GM10266 (cell line): Measurements from ENCODE around the gene MAPK8IP1.
A peak's percentile ranks its signal among the peaks of the same experiment; 100 is the strongest.

ENCODE experiments used
- DNase-seq: peaks from one replicate; pipeline ENCODE4 v3.0.0; 2012; ENCODE audit errors: extremely low spot score
- TF ChIP-seq, protein P1 (sequence below): IDR thresholded peaks from 2 replicates; pipeline ENCODE4 v1.5.1; 2012; ENCODE audit warnings: mild to moderate bottlenecking, low read depth; ENCODE audit not compliant: control insufficient read depth, insufficient read depth; ENCODE audit errors: missing control alignments

MAPK8IP1 gene

DNA sequence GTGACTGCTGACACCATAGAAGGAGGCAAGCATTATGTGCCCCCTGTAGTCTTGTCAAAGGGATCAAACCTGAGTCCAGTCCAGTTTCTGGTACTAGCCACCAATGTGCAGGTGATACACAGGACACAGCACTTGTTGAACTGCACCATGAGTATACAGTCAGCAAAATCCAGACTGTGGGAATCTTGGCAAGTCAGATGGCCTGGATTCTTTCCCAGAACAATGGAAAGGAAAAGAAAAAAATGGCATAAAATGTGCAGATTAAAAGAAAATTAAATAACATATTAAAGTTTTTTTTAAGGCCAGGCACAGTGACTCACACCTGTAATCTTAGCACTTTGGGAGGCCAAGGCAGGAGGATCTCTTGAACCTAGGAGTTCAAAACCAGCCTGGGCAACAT lies 21.4 kb upstream of the MAPK8IP1 start:
- TF ChIP-seq, protein P1, sequence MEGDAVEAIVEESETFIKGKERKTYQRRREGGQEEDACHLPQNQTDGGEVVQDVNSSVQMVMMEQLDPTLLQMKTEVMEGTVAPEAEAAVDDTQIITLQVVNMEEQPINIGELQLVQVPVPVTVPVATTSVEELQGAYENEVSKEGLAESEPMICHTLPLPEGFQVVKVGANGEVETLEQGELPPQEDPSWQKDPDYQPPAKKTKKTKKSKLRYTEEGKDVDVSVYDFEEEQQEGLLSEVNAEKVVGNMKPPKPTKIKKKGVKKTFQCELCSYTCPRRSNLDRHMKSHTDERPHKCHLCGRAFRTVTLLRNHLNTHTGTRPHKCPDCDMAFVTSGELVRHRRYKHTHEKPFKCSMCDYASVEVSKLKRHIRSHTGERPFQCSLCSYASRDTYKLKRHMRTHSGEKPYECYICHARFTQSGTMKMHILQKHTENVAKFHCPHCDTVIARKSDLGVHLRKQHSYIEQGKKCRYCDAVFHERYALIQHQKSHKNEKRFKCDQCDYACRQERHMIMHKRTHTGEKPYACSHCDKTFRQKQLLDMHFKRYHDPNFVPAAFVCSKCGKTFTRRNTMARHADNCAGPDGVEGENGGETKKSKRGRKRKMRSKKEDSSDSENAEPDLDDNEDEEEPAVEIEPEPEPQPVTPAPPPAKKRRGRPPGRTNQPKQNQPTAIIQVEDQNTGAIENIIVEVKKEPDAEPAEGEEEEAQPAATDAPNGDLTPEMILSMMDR, result no peak
- no peak for DNase-seq

DNA sequence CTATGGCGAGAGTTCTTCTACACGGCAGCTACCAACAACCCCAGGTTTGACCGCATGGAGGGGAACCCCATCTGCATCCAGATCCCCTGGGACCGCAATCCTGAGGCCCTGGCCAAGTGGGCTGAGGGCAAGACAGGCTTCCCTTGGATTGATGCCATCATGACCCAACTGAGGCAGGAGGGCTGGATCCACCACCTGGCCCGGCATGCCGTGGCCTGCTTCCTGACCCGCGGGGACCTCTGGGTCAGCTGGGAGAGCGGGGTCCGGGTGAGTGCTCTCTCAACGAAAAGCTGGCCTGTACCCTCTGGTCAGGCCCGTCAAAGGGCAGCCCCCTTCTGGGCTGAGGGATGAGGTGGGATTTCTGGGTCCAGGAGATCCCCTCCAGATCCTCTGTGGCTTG lies 15.9 kb upstream of the MAPK8IP1 start:
- no peak for DNase-seq
- TF ChIP-seq, protein P1, result no peak

DNA sequence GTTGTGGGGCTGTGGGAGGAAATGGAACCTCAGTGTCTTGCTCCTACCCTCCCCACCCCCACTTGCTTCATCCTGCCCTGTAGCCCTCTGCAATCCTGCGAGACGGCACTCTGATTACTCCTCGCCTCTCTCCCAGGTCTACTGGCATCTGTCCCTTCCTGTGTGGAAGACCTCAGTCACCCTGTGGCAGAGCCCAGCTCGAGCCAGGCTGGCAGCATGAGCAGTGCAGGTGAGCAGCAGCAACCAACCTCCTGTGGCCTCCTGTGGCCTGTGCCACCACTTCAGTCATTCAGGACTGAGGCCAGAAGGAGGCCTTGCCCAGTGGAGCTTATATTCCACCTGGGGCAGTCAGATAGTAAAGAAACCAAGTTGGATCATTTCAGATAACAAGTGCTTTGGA lies 14.7 kb upstream of the MAPK8IP1 start:
- TF ChIP-seq, protein P1, result no peak
- no peak for DNase-seq

DNA sequence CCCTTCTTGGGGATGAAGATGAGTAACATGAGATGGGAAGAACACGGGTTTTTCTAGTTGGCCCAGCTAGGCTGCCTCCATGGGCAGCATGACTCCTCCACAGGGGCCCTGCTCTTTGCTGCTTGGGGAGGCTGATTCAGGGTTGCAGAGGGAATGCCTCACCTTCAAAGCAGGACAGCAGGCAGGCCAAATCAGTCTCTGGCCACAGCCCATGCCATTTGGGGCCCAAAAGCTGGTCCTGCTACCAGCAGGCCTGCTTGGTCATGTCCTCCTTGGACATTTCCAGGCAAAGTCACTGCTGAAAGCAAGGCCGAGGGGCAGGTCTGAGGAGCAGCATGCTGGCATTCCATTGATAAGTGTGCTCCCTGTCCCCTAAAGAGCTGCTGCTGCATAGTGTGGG lies 13.8 kb upstream of the MAPK8IP1 start:
- DNase-seq, result no peak
- TF ChIP-seq, protein P1, result no peak

DNA sequence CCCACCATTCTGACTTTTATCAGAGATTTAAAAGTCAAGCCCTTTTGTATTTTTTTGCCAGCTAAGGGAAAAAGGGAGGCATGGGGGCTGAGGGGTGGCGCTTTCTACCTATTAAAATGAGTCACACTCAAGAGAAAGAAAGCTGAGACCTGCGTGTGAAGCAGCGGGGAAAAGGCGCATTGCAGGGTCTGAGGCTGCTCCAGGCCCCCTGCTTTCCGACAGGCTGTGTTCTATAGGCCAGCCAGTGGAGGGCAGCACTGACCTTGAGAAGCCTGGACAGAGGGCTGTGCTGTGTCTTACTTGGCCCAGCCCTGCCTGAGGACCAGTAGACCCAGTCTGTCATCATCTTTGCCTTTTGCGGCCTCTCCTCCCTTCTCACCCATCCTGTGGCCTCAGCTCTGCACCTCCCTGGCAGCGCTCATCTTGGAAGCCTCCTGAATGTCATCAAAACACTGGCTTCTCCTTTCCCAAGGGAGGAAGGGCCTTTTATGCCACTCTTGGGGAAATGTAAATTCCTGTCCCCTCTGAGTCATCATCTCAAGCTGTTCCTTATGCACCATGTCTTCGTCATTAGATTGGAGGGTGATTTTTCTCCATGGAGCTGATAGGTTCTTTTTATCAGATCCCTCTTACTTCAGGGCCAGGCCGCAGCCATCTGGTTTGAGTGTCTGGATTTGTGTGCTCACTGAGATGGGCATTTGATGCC lies 12.6 kb upstream of the MAPK8IP1 start:
- peak; percentile 49 for DNase-seq

DNA sequence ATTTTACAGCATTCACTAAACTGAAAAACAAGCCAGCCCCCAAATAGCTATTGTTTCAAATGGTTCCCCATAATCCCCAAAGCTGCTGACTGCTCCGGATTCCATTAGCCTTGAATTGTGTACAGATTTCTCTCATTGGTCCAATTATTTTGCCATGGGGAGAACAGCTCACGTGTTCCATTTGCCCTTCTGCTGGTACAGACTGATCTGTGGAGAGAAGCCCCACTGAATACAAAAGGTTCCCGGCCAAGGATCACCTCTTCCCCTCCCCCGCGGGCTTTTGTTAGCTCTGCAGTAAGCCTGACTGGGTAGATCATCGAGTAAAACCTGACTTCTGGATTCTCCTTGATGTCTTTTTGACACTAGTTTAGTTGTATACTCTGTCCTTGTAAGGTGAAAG lies 9.1 kb upstream of the MAPK8IP1 start:
- TF ChIP-seq, protein P1, result no peak
- DNase-seq, result no peak

More for the DNA sequence above, 12.6 kb upstream of the MAPK8IP1 start:
- TF ChIP-seq, protein P1, result peak; percentile 61

DNA sequence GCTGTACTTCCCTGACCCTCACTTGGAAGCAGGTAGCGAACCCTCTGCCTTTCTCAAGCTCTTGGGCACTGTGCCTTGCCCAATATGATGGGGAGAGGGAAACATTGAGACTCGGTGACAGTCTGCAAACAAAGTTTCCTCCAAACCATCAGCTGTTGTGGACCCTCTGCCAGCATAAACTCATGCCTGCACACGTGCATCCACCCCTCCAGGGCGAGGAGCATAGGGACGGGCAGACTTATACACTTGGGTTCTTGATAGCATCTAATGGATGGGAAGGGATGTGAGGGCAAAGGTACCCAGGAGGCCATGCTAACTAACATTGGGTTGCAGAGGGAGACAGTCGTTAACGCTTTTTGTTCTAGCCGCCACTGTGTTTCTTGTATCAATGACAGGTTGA lies 8.2 kb upstream of the MAPK8IP1 start:
- TF ChIP-seq, protein P1, result no peak
- no peak for DNase-seq
